H9 (cell line): ENCODE measurements around the gene GCM1. TPM values are rescaled to one million over a fixed set of nuclear protein-coding genes. Genes with fewer than 3 reads are reported as not detected.

ENCODE experiments used
- DNase-seq: peaks from one replicate; pipeline ENCODE4 v3.0.0-alpha.2; 2017
- H2AFZ ChIP-seq: one replicate; pipeline ENCODE4 v1.6.1; 2013; ENCODE audit warnings: mild to moderate bottlenecking, low read length, control low read depth, moderate library complexity
- H2AK5ac ChIP-seq: 2 replicates; pipeline ENCODE4 v1.6.1; 2013; ENCODE audit warnings: low read length, control low read depth, mixed read lengths; ENCODE audit not compliant: insufficient read length
- H2BK120ac ChIP-seq: one replicate; pipeline ENCODE4 v1.6.1; 2013; ENCODE audit warnings: low read depth, mild to moderate bottlenecking, low read length, control low read depth, inconsistent platforms; ENCODE audit not compliant: poor library complexity, severe bottlenecking
- H2BK12ac ChIP-seq: 2 replicates; pipeline ENCODE4 v1.6.1; 2013; ENCODE audit warnings: low read length, control low read depth, mixed read lengths, low read depth; ENCODE audit not compliant: insufficient read length
- H2BK15ac ChIP-seq: 2 replicates; pipeline ENCODE4 v1.6.1; 2013; ENCODE audit warnings: low read depth, low read length, control low read depth
- H2BK20ac ChIP-seq: one replicate; pipeline ENCODE4 v1.6.1; 2013; ENCODE audit warnings: low read depth, mild to moderate bottlenecking, low read length, control low read depth, inconsistent platforms; ENCODE audit not compliant: poor library complexity, severe bottlenecking
- H2BK5ac ChIP-seq: 2 replicates; pipeline ENCODE4 v1.6.1; 2013; ENCODE audit warnings: low read length, control low read depth, mixed read lengths; ENCODE audit not compliant: insufficient read length
- H3K14ac ChIP-seq: 2 replicates; pipeline ENCODE4 v1.6.1; 2013; ENCODE audit warnings: low read length, control low read depth; ENCODE audit not compliant: insufficient read depth
- H3K18ac ChIP-seq: 2 replicates; pipeline ENCODE4 v1.6.1; 2013; ENCODE audit warnings: low read depth, mild to moderate bottlenecking, mixed read lengths, low read length, control low read depth; ENCODE audit not compliant: insufficient read length
- H3K23ac ChIP-seq: 2 replicates; pipeline ENCODE4 v1.6.1; 2013; ENCODE audit warnings: low read length, control low read depth, mixed read lengths, low read depth; ENCODE audit not compliant: insufficient read length
- H3K23me2 ChIP-seq: 2 replicates; pipeline ENCODE4 v1.6.1; 2013; ENCODE audit warnings: low read depth, mild to moderate bottlenecking, mixed read lengths, low read length, control low read depth; ENCODE audit not compliant: insufficient read length, poor library complexity, severe bottlenecking
- H3K27ac ChIP-seq: 2 replicates; pipeline ENCODE4 v1.5.1; 2013; ENCODE audit warnings: low read length, control low read depth, mixed read lengths, low read depth; ENCODE audit not compliant: insufficient read length
- H3K27me3 ChIP-seq: 2 replicates; pipeline ENCODE4 v1.6.1; 2013; ENCODE audit warnings: low read length, control low read depth, inconsistent platforms; ENCODE audit not compliant: insufficient read depth
- H3K4ac ChIP-seq: 2 replicates; pipeline ENCODE4 v1.6.1; 2013; ENCODE audit warnings: low read depth, mild to moderate bottlenecking, control low read depth, inconsistent platforms, low read length, moderate library complexity
- H3K4me1 ChIP-seq: 2 replicates; pipeline ENCODE4 v1.6.1; 2013; ENCODE audit warnings: low read length, control low read depth, inconsistent platforms; ENCODE audit not compliant: insufficient read depth
- H3K4me2 ChIP-seq: 2 replicates; pipeline ENCODE4 v1.6.1; 2013; ENCODE audit warnings: low read length, control low read depth, mixed read lengths; ENCODE audit not compliant: insufficient read length, insufficient read depth
- H3K56ac ChIP-seq: 2 replicates; pipeline ENCODE4 v1.6.1; 2013; ENCODE audit warnings: low read depth, mild to moderate bottlenecking, mixed read lengths, low read length, control low read depth; ENCODE audit not compliant: insufficient read length
- H3K79me1 ChIP-seq: 2 replicates; pipeline ENCODE4 v1.6.1; 2013; ENCODE audit warnings: low read depth, mild to moderate bottlenecking, moderate library complexity, low read length, control low read depth, inconsistent platforms; ENCODE audit not compliant: insufficient read depth, poor library complexity, severe bottlenecking
- H3K79me2 ChIP-seq: 2 replicates; pipeline ENCODE4 v1.6.1; 2013; ENCODE audit warnings: low read length, control low read depth, inconsistent platforms; ENCODE audit not compliant: insufficient read depth
- H3K9ac ChIP-seq: 2 replicates; pipeline ENCODE4 v1.6.1; 2013; ENCODE audit warnings: low read length, control low read depth, mixed read lengths; ENCODE audit not compliant: insufficient read length; ENCODE audit errors: extremely low read depth
- H3K9me3 ChIP-seq: one replicate; pipeline ENCODE4 v1.6.1; 2013; ENCODE audit warnings: low read depth, low read length, inconsistent platforms; ENCODE audit not compliant: control insufficient read depth
- H3T11ph ChIP-seq: one replicate; pipeline ENCODE4 v1.6.1; 2013; ENCODE audit warnings: mild to moderate bottlenecking, low read length, control low read depth, inconsistent platforms
- H4K20me1 ChIP-seq: one replicate; pipeline ENCODE4 v1.6.1; 2013; ENCODE audit not compliant: control insufficient read depth, insufficient read length, insufficient read depth
- H4K5ac ChIP-seq: 2 replicates; pipeline ENCODE4 v1.6.1; 2013; ENCODE audit warnings: low read depth, mild to moderate bottlenecking, mixed read lengths, low read length, control low read depth; ENCODE audit not compliant: insufficient read length
- H4K8ac ChIP-seq: replicated peaks from 2 replicates; pipeline ENCODE4 v1.6.1; 2013; ENCODE audit warnings: low read length, control low read depth, mixed read lengths, low read depth; ENCODE audit not compliant: insufficient read length
- H4K91ac ChIP-seq: 2 replicates; pipeline ENCODE4 v1.6.1; 2013; ENCODE audit warnings: low read depth, mild to moderate bottlenecking, moderate library complexity, mixed read lengths, low read length, control low read depth; ENCODE audit not compliant: insufficient read length
- H3K27ac Mint-ChIP-seq, 3 experiments: 2 replicates in 2 of 3; 3 replicates in 1 of 3; pipeline ENCODE4 v1.8.0; 2020 to 2021; ENCODE audit warnings: mixed read lengths in 3 of 3, mild to moderate bottlenecking in 1 of 3, moderate library complexity in 1 of 3
- H3K27me3 Mint-ChIP-seq: 2 replicates; pipeline ENCODE4 v1.8.0; 2021; ENCODE audit warnings: low read depth, mild to moderate bottlenecking, moderate library complexity, mixed read lengths
- H3K36me3 Mint-ChIP-seq, 3 experiments: 2 replicates in 2 of 3; 3 replicates in 1 of 3; pipeline ENCODE4 v1.8.0; 2020 to 2021; ENCODE audit warnings: low read depth in 3 of 3, mixed read lengths in 3 of 3; ENCODE audit not compliant: insufficient read depth in 1 of 3
- H3K4me1 Mint-ChIP-seq, 2 experiments: 2 replicates each; pipeline ENCODE4 v1.8.0; 2020; ENCODE audit warnings: mixed read lengths in 2 of 2
- H3K4me3 Mint-ChIP-seq, 2 experiments: 2 replicates in 1 of 2; 3 replicates in 1 of 2; pipeline ENCODE4 v1.8.0; 2020 to 2021; ENCODE audit warnings: mild to moderate bottlenecking in 2 of 2, mixed read lengths in 2 of 2, moderate library complexity in 1 of 2
- H3K9me3 Mint-ChIP-seq, 2 experiments: 2 replicates in 1 of 2; 3 replicates in 1 of 2; pipeline ENCODE4 v1.8.0; 2020; ENCODE audit warnings: mild to moderate bottlenecking in 2 of 2, mixed read lengths in 2 of 2, moderate library complexity in 1 of 2
- WGBS: extraction: QIAGEN DNeasy Blood & Tissue Kit; methylation state at CpG from one replicate; pipeline ENCODE4 v1.1.7; 2013; ENCODE audit warnings: missing lambda C conversion rate, low lambda C conversion rate, mixed read lengths; ENCODE audit not compliant: insufficient read length; ENCODE audit errors: extremely low coverage; 5-methylcytosine and 5-hydroxymethylcytosine counted together
- total RNA-seq: library from RNA; stranded (reverse); gene quantifications from 2 replicates; pipeline ENCODE4 v1.2.1, GENCODE V29; 2021
- TF ChIP-seq, protein P1 (sequence below): fragments of 200-600 bp; sonication (generic); conservative IDR thresholded peaks from 3 replicates; pipeline ENCODE4 v1.8.0; 2021; ENCODE audit warnings: antibody characterized with exemption, mild to moderate bottlenecking

Gene GCM1
- total RNA-seq, 1 experiment from 2014 or later, result not detected

GRCh38 chr6:53107091-53107490, 41.5 kb downstream of the GCM1 start:
- no peak overlapping the region for H3K23ac ChIP-seq
- H3K4me2 ChIP-seq, result no peak overlapping the region
- no peak overlapping the region for H3K27ac ChIP-seq
- H2AK5ac ChIP-seq, result no peak overlapping the region
- no peak overlapping the region for H2BK20ac ChIP-seq
- H3K79me1 ChIP-seq, result no peaks in the 10 kb centered on the region
- no peaks in the 10 kb centered on the region for H3K9me3 Mint-ChIP-seq
- no peak overlapping the region for H3K9ac ChIP-seq
- peak overlapping the region in 1 of 3 experiments; percentile 75; a peak in 2 of 7 replicates for H3K27ac Mint-ChIP-seq
- no peaks in the 10 kb centered on the region for H3K4me1 ChIP-seq
- H4K8ac ChIP-seq, result no peak overlapping the region
- H2BK12ac ChIP-seq, result no peak overlapping the region
- no peak overlapping the region for H2BK120ac ChIP-seq
- H3K18ac ChIP-seq, result no peak overlapping the region
- TF ChIP-seq, protein P1, sequence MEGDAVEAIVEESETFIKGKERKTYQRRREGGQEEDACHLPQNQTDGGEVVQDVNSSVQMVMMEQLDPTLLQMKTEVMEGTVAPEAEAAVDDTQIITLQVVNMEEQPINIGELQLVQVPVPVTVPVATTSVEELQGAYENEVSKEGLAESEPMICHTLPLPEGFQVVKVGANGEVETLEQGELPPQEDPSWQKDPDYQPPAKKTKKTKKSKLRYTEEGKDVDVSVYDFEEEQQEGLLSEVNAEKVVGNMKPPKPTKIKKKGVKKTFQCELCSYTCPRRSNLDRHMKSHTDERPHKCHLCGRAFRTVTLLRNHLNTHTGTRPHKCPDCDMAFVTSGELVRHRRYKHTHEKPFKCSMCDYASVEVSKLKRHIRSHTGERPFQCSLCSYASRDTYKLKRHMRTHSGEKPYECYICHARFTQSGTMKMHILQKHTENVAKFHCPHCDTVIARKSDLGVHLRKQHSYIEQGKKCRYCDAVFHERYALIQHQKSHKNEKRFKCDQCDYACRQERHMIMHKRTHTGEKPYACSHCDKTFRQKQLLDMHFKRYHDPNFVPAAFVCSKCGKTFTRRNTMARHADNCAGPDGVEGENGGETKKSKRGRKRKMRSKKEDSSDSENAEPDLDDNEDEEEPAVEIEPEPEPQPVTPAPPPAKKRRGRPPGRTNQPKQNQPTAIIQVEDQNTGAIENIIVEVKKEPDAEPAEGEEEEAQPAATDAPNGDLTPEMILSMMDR, result no peak
- H3K14ac ChIP-seq, result no peak overlapping the region
- H3T11ph ChIP-seq, result no peak overlapping the region
- DNase-seq, result no peak
- no peaks in the 10 kb centered on the region for H3K27me3 Mint-ChIP-seq
- peaks cover 11 to 15% of the 10 kb centered on the region in 2 experiments for H3K4me1 Mint-ChIP-seq
- H4K91ac ChIP-seq, result no peak overlapping the region
- no peak overlapping the region for H4K5ac ChIP-seq
- H3K36me3 Mint-ChIP-seq, result no peaks in the 10 kb centered on the region
- no peak overlapping the region for H2BK5ac ChIP-seq
- no CpG with 5 or more reads among the region's 4 CpGs for WGBS
- H2BK15ac ChIP-seq, result no peak overlapping the region
- H3K27me3 ChIP-seq, result no peaks in the 10 kb centered on the region
- no peaks in the 10 kb centered on the region for H3K79me2 ChIP-seq
- H2AFZ ChIP-seq, result no peak overlapping the region
- no peak overlapping the region for H3K4me3 Mint-ChIP-seq
- no peak overlapping the region for H3K4ac ChIP-seq
- H3K23me2 ChIP-seq, result no peaks in the 10 kb centered on the region
- H3K56ac ChIP-seq, result no peak overlapping the region
- no peaks in the 10 kb centered on the region for H3K9me3 ChIP-seq
- H4K20me1 ChIP-seq, result no peaks in the 10 kb centered on the region
